Measurements from ENCODE around the gene PPT2. TPM values are rescaled to one million over a fixed set of nuclear protein-coding genes. Genes with fewer than 3 reads are reported as not detected.
A peak's percentile ranks its signal among the peaks of the same experiment; 100 is the strongest.

PPT2 gene
- total RNA-seq, 1 experiment from 2014 or later = 30.0 TPM

DNA sequence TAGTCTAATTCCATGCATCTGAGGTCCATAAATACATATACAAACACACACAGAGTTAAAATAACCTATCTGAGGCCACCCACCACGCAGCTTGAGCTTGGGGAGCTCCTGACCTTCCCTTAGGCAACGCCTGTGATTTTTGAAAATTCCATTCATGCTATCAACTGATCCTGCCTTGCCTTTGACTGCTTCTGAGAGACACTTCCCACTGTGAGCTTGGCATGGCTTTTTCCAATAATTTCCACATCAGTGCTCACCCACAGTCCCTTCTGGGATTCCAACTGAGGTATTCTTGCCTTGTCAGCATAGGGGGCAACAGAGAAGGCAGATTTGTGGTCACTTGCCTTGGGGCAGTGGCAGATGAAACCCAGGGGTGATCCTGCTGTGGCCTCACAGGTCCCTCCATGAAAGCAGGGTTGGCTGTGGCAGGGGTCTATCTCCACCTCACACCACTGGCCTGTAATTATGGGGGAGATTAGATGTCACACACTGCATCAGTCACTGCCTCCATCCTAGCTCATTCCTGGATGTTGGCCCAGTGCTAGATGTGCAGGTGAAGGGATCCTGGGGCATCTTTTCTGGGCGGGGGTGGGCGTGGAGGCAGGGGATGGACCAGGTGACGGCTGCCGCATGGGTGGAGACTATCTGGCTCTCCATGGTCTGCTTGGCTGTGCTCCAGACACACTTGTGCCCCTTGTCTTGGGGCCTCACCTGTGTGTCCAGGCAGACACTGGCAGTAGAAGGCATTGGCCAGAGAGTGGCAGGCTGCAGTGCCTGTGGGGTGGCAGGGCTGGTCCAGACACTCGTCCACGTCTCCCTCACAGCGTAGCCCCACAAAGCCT, 49.7 kb downstream of the PPT2 start:
- ChIA-PET POLR2A (no interaction called here), CTCF (interaction anchor here (0.7 kb wide), 1 partner anchor 988 kb away, joined by 3 read pairs; the partner anchor contains the start of gene COL11A2)
- peaks cover 7% of the 10 kb centered on the region; the same call in 1 of the 2 replicates for H3K9me3 Mint-ChIP-seq
- TF ChIP-seq FOXP1 (CRISPR knock-in tag; IDR thresholded peaks at IDR 0.05; ENCODE audit: borderline replicate concordance) = 0 out of 2 replicates have a peak, but pooled peaks have one; percentile 28
- TF ChIP-seq, protein P1, sequence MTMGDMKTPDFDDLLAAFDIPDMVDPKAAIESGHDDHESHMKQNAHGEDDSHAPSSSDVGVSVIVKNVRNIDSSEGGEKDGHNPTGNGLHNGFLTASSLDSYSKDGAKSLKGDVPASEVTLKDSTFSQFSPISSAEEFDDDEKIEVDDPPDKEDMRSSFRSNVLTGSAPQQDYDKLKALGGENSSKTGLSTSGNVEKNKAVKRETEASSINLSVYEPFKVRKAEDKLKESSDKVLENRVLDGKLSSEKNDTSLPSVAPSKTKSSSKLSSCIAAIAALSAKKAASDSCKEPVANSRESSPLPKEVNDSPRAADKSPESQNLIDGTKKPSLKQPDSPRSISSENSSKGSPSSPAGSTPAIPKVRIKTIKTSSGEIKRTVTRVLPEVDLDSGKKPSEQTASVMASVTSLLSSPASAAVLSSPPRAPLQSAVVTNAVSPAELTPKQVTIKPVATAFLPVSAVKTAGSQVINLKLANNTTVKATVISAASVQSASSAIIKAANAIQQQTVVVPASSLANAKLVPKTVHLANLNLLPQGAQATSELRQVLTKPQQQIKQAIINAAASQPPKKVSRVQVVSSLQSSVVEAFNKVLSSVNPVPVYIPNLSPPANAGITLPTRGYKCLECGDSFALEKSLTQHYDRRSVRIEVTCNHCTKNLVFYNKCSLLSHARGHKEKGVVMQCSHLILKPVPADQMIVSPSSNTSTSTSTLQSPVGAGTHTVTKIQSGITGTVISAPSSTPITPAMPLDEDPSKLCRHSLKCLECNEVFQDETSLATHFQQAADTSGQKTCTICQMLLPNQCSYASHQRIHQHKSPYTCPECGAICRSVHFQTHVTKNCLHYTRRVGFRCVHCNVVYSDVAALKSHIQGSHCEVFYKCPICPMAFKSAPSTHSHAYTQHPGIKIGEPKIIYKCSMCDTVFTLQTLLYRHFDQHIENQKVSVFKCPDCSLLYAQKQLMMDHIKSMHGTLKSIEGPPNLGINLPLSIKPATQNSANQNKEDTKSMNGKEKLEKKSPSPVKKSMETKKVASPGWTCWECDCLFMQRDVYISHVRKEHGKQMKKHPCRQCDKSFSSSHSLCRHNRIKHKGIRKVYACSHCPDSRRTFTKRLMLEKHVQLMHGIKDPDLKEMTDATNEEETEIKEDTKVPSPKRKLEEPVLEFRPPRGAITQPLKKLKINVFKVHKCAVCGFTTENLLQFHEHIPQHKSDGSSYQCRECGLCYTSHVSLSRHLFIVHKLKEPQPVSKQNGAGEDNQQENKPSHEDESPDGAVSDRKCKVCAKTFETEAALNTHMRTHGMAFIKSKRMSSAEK (CRISPR knock-in tag; IDR thresholded peaks at IDR 0.05; ENCODE audit: borderline replicate concordance) = no peak
- peaks cover 6% of the 10 kb centered on the region for H3K27me3 Mint-ChIP-seq (ENCODE audit: low read depth)
- H3K36me3 Mint-ChIP-seq = no peaks in the 10 kb centered on the region
- DNase-seq (ENCODE audit: low spot score) (no peak), ATAC-seq (no peak)
- H3K4me1 Mint-ChIP-seq = no peaks in the 10 kb centered on the region
- H3K27ac Mint-ChIP-seq = no peak overlapping the region
- H3K4me3 Mint-ChIP-seq = no peak overlapping the region

DNA sequence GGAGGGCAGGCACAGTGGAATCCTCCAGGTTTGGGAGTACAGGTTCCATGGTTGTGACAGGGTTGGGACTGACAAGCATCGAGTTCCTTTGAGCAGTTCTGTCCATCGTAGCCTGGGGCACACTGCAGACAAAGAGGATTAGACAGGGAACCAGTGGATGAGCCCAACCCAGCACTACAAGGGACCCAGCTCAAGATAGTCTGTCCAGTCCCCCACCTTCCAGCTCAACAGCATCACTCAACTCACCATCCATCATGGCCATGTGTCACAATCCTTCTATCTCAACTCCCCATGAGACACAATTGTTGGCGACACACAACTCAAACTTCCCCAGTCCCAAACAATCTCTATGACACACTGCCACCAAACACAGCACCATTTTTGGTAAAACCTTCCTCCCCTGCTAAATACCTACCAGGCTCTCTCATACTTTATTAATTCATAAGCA, 50.4 kb downstream of the PPT2 start:
- POLR2A ChIA-PET = interaction anchor here (1.0 kb wide), 1 partner anchor 9 kb away, joined by 3 read pairs; no protein-coding TSS in a partner anchor
- peaks cover 4% of the 10 kb centered on the region; the same call in 1 of the 2 replicates for H3K27me3 Mint-ChIP-seq (ENCODE audit: low read depth)
- H3K36me3 Mint-ChIP-seq = no peaks in the 10 kb centered on the region
- H3K4me1 Mint-ChIP-seq = no peaks in the 10 kb centered on the region
- ATAC-seq (no peak), DNase-seq (ENCODE audit: low spot score) (no peak)
- H3K9me3 Mint-ChIP-seq = peaks cover 7% of the 10 kb centered on the region; the same call in 1 of the 2 replicates
- CTCF ChIA-PET = no interaction called here
- H3K27ac Mint-ChIP-seq = no peak overlapping the region
- no peak overlapping the region for H3K4me3 Mint-ChIP-seq
- TF ChIP-seq OVOL2 (CRISPR knock-in tag; IDR thresholded peaks at IDR 0.05; ENCODE audit: borderline replicate concordance) = no peak
- no peak for TF ChIP-seq ZNF423 (CRISPR knock-in tag; IDR thresholded peaks at IDR 0.05)
- TF ChIP-seq, protein P2, sequence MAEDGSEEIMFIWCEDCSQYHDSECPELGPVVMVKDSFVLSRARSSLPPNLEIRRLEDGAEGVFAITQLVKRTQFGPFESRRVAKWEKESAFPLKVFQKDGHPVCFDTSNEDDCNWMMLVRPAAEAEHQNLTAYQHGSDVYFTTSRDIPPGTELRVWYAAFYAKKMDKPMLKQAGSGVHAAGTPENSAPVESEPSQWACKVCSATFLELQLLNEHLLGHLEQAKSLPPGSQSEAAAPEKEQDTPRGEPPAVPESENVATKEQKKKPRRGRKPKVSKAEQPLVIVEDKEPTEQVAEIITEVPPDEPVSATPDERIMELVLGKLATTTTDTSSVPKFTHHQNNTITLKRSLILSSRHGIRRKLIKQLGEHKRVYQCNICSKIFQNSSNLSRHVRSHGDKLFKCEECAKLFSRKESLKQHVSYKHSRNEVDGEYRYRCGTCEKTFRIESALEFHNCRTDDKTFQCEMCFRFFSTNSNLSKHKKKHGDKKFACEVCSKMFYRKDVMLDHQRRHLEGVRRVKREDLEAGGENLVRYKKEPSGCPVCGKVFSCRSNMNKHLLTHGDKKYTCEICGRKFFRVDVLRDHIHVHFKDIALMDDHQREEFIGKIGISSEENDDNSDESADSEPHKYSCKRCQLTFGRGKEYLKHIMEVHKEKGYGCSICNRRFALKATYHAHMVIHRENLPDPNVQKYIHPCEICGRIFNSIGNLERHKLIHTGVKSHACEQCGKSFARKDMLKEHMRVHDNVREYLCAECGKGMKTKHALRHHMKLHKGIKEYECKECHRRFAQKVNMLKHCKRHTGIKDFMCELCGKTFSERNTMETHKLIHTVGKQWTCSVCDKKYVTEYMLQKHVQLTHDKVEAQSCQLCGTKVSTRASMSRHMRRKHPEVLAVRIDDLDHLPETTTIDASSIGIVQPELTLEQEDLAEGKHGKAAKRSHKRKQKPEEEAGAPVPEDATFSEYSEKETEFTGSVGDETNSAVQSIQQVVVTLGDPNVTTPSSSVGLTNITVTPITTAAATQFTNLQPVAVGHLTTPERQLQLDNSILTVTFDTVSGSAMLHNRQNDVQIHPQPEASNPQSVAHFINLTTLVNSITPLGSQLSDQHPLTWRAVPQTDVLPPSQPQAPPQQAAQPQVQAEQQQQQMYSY (CRISPR knock-in tag; IDR thresholded peaks at IDR 0.05) = no peak
- no peak for TF ChIP-seq KAT7 (CRISPR knock-in tag; IDR thresholded peaks at IDR 0.05; ENCODE audit: borderline replicate concordance)
- TF ChIP-seq ATF1 (CRISPR knock-in tag; IDR thresholded peaks at IDR 0.05) = no peak
- TF ChIP-seq SP1 (CRISPR knock-in tag; conservative IDR thresholded peaks at IDR 0.05) = no peak
- TF ChIP-seq, protein P3, sequence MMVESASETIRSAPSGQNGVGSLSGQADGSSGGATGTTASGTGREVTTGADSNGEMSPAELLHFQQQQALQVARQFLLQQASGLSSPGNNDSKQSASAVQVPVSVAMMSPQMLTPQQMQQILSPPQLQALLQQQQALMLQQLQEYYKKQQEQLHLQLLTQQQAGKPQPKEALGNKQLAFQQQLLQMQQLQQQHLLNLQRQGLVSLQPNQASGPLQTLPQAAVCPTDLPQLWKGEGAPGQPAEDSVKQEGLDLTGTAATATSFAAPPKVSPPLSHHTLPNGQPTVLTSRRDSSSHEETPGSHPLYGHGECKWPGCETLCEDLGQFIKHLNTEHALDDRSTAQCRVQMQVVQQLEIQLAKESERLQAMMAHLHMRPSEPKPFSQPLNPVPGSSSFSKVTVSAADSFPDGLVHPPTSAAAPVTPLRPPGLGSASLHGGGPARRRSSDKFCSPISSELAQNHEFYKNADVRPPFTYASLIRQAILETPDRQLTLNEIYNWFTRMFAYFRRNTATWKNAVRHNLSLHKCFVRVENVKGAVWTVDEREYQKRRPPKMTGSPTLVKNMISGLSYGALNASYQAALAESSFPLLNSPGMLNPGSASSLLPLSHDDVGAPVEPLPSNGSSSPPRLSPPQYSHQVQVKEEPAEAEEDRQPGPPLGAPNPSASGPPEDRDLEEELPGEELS (CRISPR knock-in tag; IDR thresholded peaks at IDR 0.05) = no peak
- TF ChIP-seq, protein P4, sequence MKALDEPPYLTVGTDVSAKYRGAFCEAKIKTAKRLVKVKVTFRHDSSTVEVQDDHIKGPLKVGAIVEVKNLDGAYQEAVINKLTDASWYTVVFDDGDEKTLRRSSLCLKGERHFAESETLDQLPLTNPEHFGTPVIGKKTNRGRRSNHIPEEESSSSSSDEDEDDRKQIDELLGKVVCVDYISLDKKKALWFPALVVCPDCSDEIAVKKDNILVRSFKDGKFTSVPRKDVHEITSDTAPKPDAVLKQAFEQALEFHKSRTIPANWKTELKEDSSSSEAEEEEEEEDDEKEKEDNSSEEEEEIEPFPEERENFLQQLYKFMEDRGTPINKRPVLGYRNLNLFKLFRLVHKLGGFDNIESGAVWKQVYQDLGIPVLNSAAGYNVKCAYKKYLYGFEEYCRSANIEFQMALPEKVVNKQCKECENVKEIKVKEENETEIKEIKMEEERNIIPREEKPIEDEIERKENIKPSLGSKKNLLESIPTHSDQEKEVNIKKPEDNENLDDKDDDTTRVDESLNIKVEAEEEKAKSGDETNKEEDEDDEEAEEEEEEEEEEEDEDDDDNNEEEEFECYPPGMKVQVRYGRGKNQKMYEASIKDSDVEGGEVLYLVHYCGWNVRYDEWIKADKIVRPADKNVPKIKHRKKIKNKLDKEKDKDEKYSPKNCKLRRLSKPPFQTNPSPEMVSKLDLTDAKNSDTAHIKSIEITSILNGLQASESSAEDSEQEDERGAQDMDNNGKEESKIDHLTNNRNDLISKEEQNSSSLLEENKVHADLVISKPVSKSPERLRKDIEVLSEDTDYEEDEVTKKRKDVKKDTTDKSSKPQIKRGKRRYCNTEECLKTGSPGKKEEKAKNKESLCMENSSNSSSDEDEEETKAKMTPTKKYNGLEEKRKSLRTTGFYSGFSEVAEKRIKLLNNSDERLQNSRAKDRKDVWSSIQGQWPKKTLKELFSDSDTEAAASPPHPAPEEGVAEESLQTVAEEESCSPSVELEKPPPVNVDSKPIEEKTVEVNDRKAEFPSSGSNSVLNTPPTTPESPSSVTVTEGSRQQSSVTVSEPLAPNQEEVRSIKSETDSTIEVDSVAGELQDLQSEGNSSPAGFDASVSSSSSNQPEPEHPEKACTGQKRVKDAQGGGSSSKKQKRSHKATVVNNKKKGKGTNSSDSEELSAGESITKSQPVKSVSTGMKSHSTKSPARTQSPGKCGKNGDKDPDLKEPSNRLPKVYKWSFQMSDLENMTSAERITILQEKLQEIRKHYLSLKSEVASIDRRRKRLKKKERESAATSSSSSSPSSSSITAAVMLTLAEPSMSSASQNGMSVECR (CRISPR knock-in tag; IDR thresholded peaks at IDR 0.05; ENCODE audit: borderline replicate concordance) = no peak
- TF ChIP-seq, protein P5, sequence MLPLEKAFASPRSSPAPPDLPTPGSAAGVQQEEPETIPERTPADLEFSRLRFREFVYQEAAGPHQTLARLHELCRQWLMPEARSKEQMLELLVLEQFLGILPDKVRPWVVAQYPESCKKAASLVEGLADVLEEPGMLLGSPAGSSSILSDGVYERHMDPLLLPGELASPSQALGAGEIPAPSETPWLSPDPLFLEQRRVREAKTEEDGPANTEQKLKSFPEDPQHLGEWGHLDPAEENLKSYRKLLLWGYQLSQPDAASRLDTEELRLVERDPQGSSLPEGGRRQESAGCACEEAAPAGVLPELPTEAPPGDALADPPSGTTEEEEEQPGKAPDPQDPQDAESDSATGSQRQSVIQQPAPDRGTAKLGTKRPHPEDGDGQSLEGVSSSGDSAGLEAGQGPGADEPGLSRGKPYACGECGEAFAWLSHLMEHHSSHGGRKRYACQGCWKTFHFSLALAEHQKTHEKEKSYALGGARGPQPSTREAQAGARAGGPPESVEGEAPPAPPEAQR (CRISPR knock-in tag; IDR thresholded peaks at IDR 0.05) = no peak
- TF ChIP-seq, protein P6, sequence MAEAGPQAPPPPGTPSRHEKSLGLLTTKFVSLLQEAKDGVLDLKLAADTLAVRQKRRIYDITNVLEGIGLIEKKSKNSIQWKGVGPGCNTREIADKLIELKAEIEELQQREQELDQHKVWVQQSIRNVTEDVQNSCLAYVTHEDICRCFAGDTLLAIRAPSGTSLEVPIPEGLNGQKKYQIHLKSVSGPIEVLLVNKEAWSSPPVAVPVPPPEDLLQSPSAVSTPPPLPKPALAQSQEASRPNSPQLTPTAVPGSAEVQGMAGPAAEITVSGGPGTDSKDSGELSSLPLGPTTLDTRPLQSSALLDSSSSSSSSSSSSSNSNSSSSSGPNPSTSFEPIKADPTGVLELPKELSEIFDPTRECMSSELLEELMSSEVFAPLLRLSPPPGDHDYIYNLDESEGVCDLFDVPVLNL (CRISPR knock-in tag; IDR thresholded peaks at IDR 0.05; ENCODE audit: borderline replicate concordance, low read depth) = no peak
- TF ChIP-seq MYBL2 (CRISPR knock-in tag; IDR thresholded peaks at IDR 0.05) = no peak
- TF ChIP-seq, protein P7, sequence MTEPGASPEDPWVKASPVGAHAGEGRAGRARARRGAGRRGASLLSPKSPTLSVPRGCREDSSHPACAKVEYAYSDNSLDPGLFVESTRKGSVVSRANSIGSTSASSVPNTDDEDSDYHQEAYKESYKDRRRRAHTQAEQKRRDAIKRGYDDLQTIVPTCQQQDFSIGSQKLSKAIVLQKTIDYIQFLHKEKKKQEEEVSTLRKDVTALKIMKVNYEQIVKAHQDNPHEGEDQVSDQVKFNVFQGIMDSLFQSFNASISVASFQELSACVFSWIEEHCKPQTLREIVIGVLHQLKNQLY (CRISPR knock-in tag; IDR thresholded peaks at IDR 0.05) = no peak

All from WTC11 (cell line).